ENCODE measurements around the gene NR6A1.

Gene NR6A1

GRCh38 chr9:124498499-124499146 is 272.5 kb downstream of the NR6A1 start:
- no peak for DNase-seq

- DNase-seq: no peak
These were observed 273.1 kb downstream of the NR6A1 start for GRCh38 chr9:124498040-124498439.

DNA sequence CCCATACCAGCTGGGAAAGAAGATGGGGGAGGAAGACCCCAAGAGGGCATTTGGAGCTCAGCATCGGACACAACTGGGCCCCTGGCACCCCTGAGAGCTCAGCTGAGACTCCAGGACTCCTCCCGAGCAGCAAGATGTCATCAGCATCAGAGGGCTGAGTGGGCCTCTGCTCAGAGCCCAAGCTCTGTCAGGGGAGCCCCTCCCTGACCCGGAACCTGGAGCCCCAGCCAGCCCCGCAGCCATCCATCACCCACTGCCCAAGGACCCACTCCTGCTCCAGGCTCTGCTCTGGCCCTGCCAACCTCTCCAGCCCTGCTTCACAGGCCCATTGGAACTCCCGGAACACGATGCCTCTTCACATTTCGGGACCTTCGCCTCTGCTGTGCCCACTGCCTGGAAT is 273.7 kb downstream of the NR6A1 start:
- no peak for DNase-seq

GRCh38 chr9:124496463-124496862 is 274.6 kb downstream of the NR6A1 start:
- no peak for DNase-seq

DNA sequence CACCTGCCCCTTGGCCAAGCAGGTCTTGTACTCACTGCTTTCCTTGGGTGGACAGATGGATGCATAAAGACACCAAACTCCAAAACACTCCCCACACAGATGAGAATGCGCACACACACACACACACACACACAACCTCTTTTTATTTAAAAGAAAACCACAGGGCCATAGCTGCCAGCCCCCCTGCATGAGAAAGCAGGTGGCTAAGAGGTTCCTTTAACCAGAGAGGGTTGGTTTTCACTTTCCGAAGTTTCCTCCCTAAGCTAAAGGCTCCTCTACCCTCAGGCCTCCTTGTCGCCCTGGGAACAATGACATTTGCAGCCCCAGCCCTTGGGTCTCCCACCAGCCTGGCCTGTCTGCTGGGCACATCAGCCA is 275.0 kb downstream of the NR6A1 start:
- no peak for DNase-seq

DNA sequence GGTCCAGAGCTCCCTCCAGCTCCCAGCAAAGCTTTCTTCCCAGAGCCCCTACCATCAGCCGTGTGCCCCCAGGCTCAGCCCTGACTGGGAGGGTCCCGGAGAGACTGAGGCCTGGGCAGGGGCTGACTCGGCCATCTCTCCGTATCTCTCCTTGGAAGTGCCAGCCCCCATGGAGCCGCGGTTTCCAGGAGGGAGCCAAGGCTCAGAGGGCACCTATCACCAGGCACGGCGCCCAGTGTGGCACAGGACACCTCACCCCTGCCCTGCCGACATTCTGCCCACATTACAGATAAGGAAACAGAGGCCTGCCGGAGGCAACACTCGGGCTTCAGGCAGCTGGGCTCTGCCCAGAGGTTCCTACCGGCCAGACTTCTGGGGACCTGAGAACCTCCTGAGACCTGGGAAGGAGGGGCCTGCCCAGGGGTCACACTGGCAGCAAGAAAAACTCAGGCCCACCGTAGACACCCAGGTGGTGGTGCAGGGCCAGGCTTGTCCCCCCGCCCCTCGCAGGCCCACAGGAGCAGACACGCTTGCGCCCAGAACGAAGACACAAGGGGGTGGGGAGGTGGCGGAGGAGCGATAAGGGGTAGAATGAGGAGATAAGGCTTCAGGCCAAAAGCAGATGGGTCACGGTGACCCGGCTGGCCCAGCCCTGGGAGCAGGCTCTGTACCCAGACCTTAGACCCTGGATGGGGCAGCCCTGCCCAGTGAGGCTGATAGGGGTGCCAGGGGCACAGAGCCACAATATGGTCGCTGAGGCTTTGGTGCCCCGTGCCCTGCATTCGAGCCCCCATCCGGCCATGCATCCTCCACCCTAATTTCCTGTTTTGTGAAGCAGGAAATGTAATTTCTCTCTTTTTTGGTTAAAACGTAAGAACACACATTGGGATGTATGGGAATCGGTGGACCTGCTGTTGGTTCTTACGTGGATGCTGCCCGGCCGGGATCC is 275.7 kb downstream of the NR6A1 start:
- no peak for DNase-seq

DNA sequence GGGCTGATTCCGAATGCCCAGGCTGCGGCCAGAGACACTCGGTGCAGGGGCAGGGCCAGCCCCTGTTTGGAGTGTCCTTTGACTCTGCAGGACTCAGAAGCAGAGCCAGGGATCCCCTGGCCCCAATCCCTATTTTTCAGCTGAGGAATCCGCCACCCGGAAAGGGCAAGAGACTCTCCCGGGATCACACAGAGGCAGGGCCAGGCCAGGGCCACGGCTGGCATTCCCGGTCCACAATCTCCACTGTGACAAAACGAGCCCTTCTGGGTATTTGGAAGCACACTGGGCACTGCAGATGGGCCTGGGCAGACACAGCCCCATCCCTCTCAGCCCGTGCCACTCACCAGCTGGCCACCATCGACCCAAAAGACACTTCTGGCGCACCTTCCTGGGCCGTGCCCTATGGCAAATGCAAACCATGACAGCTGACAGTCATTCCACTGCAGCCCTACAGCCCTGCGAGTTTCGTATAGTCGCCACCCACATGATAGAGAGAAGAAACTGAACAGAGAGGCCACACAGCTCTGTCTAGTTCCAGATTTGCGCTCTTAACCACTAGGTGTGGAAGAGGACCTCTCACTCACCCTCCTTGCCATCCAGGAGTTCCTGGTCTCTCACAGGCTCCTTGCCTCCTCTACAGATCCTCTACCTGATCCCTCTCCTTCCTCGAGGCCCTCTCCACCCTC is 277.2 kb downstream of the NR6A1 start:
- no peak for DNase-seq

- DNase-seq: no peak
These were observed 277.9 kb downstream of the NR6A1 start for GRCh38 chr9:124493218-124493617.

DNA sequence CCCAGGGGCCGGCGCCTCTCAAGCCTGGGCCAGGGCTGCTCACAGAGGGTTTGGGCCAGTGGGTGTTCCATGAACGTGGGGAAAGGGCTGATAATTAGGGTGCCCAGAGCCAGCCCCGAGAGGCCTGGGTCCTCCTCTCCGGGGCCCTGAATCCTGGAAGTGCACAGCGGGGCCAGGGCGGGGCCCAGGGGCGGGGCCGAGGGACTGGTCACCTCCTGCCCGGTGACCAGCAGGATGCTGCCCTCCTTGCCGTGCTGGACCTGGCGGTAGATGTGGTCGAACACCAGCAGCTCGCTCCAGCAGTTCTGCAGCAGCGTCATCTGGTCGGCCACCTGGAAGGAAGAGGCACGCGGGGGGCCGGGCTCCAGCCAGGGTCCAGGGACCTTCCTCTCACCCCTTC is 278.3 kb downstream of the NR6A1 start:
- no peak for DNase-seq

DNA sequence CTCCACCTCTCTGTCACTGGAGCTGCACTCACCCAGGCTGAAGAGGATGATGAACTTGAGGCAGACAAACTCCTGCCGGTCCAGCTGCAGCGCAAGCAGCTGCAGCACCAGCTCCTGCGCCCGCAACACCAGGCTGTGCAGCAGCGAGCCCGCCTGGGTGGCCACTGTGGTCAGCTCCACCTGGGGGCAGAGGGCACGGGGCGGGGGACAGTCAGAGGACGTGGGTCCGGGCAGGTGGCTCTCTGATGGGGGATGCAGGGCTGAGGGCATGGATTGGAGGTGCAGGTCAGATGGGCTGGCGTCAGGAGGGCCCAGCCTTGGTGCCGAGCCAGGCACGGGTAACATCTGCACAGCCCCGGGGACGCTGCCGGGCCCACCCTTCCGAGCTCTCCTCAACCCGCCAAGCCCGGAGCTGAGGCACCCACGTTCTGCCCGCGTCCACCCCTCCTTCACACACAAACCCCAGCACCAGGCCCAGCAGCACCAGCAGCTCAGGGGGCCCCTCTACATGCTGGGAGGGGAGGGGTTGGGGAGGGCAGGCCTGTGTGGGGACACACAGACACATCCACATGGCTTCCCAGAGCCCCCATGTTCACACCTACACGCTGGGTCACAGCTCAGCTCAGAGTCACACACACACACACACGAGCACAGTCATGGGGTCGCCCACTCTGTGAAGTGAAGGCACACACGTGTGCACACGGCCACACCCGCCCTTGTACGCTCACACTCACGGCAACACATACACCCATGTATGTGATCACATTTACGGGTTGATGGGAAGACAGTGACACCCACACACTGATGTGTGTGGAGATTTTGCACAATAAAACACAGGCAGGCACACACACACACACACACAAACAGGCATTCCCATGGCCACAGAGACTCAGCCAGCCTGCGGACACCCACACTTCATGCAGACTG is 279.8 kb downstream of the NR6A1 start:
- DNase-seq: no peak

DNA sequence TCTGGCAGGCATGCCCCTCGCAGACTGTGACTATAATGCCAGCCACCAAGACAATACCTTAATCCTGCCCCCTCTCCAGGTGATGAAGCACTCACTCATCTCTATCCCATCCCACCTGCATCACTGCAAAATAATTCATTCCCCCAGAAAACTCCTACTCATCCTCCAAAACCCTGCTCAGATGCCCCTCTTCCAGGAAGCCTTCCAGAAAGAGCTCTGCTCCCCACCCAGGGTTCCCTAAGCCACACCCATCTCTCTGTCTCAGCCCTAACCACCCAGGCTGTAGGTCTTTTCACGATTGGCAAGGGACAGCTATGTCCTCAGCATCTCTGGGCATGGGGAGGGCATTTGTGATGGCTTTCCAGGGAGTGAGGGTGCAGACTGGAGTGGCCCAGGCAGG is 281.1 kb downstream of the NR6A1 start:
- DNase-seq: no peak

- DNase-seq: no peak
These were observed 281.9 kb downstream of the NR6A1 start for GRCh38 chr9:124489222-124489621.

GRCh38 chr9:124488641-124489210 is 282.4 kb downstream of the NR6A1 start:
- DNase-seq: no peak

DNA sequence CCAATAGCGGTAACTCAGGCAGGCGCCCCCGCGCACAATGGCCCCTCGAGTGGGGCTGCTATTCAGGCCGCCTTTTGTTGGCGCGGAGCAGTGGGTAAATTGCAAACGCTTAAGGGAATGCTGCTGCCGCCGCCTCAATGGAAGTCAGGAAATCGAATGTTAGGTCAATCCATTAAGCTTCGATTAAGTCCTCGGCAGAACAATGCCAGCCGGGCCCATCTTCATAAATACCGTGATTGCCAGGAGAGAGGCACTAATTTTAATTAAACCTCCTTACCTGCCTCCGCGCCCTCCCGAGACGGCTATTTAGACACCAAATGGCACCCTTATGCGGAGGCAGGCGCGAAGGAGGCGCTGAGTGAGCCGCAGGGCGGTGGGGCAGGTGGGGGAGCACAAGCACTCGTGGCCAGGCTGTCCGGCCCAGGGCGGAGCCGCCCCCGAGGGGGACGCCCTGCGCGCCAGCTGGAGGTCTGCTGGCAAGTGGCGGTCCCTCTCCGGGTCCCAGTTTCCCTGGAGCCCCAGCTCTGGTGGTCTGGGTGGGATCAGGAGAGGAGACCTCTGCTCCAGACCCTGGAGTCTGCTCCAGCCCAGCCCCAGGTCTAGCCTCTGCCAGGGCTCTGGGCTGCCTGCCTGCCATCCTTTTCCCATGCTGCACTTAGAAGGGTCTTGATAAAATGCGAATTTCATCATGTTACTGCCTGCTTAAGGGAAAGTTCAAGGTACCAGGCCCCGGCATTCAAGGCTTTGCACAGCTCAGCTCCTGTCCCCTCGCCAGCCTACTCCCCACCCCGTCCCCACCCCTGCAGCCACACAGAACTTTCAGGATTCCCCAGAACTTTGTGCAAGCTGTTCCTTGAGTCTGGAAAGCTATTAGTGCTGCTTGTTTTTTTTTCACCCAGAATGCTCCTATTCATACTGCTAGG is 283.6 kb downstream of the NR6A1 start:
- no peak for DNase-seq

DNA sequence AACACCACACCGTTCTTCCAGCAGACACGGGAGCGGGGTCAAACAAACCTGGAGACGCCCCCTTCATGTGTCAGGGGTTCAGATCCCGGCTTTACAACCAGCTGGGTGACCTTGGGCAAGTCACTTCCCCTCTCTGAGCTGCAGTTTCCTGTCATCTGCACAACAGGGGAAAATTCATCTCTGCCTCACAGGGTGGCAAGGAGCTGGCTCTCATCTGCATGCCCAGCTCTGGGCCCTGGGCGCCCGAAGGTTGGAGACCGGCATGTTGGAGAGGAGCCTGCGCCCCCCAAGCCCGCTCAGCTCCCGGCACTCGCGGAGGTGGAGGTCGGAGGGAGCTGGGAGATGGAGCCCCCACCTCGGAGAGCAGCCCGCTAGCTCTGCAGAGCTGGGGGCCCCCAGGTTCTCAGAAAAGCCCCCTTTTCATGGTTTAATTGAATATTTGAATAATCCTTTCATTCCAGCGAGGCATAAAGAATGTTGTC is 284.3 kb downstream of the NR6A1 start:
- no peak for DNase-seq

- no peak for DNase-seq
These were observed 285.2 kb downstream of the NR6A1 start for GRCh38 chr9:124485936-124486335.

DNA sequence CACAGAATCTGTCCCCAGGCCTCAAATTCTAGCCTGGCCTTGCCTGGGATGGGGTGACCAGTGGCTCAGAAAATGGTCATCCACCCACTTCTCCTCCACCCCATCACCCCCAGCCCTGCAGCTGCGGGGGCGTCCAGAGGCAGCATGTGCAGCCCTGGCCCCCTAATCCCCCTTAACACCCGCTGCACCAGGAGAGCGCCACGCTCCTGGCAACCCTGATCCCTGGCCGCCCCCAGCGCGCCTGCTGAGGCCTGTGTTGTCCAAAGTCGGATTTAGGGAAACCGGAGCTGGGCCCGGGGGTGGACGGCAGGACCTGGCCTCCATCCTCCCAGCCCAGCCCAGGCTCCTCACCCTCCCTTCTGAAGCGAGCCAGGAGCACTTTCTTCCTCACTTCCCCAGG is 285.9 kb downstream of the NR6A1 start:
- no peak for DNase-seq

GRCh38 chr9:124483481-124483880 is 287.6 kb downstream of the NR6A1 start:
- DNase-seq: no peak

DNA sequence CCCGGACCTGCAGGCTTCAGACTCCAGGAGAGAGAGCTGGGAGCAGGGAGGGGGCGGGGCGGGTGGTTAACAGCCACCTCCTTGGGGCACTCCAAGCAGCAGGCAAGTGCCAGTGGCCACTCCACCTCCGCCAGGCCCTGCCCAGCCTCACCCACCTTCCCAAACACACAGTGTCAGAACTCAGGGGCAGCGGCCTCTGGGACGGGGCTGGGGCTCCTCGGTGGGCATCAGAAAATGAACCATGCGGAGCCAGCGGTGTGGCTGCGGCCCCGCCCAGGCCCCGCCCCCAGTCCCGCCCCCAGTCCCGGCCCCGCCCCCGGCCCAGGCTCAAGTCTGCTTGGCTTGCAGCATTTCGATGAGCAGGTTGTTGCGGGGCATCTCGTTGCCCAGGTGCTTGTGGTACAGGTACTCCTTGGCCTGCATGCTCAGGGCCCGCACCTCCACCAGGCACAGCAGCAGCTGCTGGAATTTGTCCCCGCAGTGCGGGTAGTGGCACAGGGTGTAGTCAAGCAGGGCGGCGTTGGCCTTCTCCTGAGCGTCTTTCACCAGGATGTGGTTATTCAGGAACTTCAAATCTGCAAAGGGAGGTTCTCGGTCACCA is 288.6 kb downstream of the NR6A1 start:
- no peak for DNase-seq

GRCh38 chr9:124481115-124481514 is 290.0 kb downstream of the NR6A1 start:
- no peak for DNase-seq

DNA sequence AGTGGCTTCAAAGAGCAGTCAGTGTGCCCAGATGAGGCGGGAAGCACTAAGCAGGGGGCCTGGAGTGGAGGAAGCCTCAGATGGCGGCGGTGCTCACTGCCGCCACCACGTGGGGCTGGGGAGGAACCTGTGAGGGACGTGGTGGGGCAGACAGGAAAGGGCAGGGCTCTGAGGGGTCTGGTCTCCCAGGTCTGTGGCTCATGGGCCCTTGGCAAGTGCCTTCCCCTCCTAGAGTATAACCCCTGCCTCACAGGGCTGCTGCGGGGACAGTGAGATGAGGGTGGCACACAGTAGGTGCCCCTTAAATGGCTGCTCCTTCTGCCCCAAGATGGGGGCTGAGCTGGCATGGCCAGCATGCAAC is 290.5 kb downstream of the NR6A1 start:
- DNase-seq: no peak
